ENCODE results near the gene KNCN. TPM values are rescaled to one million over a fixed set of nuclear protein-coding genes. Genes with fewer than 3 reads are reported as not detected.

KNCN gene
- total RNA-seq, 1 experiment from 2014 or later = not detected

DNA sequence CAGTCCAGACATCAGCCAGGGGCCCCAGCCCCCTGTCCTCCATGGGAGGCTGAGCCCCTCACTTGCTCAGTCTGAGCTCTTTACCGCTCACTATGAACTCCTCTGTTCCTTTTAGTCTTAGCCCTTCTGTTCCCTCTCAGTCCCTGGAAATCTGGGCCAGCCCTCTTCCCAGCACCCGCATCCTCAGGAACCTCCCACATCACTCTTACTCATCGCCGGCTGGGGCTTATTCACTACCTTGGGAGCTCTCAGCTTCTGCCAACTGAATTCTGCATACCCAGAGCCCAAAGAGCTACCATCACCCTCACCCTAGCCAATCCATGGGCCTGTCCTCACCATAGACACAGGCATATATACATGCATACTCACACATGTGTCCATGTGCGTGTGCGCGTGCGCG, 11.5 kb downstream of the KNCN start:
- no peak overlapping the region for H3K27ac ChIP-seq (ENCODE audit: insufficient read length, low read depth, low read length)
- H3K9ac ChIP-seq (ENCODE audit: extremely low read depth, insufficient read length, low read length) = no peak overlapping the region
- Mint-ChIP-seq H3K27ac (no peak overlapping the region), H3K9me3 (peaks cover 0 to 2% of the 10 kb centered on the region in 2 experiments; a peak in 2 of 5 replicates), H3K36me3 (ENCODE audit: insufficient read depth in 1 of 3, low read depth in 3 of 3) (no peaks in the 10 kb centered on the region; a peak in 1 of 7 replicates), H3K27me3 (ENCODE audit: low read depth) (peaks cover 99% of the 10 kb centered on the region), H3K4me1 (peaks cover 22 to 30% of the 10 kb centered on the region in 2 experiments), H3K4me3 (no peak overlapping the region)
- H4K8ac ChIP-seq (replicated peaks; ENCODE audit: insufficient read length, low read depth, low read length) = no peak overlapping the region
- no peak overlapping the region for H4K5ac ChIP-seq (ENCODE audit: insufficient read length, low read depth, low read length)
- H2BK20ac ChIP-seq (ENCODE audit: low read depth, low read length, poor library complexity, severe bottlenecking) = no peak overlapping the region
- no peaks in the 10 kb centered on the region for H3K79me1 ChIP-seq (ENCODE audit: insufficient read depth, low read depth, low read length, poor library complexity, severe bottlenecking)
- no peak overlapping the region for H2BK120ac ChIP-seq (ENCODE audit: low read depth, low read length, poor library complexity, severe bottlenecking)
- no peak overlapping the region for H3K14ac ChIP-seq (ENCODE audit: insufficient read depth, low read length)
- H2BK15ac ChIP-seq (ENCODE audit: low read depth, low read length) = no peak overlapping the region
- no peaks in the 10 kb centered on the region for H3K9me3 ChIP-seq (ENCODE audit: control insufficient read depth, low read depth, low read length)
- no CpG with 5 or more reads among the region's 9 CpGs for WGBS (ENCODE audit: extremely low coverage, insufficient read length, low lambda C conversion rate)
- H4K91ac ChIP-seq (ENCODE audit: insufficient read length, low read depth, low read length) = no peak overlapping the region
- H2BK5ac ChIP-seq (ENCODE audit: insufficient read length, low read length) = no peak overlapping the region
- H3K56ac ChIP-seq (ENCODE audit: insufficient read length, low read depth, low read length) = no peak overlapping the region
- no peaks in the 10 kb centered on the region for H4K20me1 ChIP-seq (ENCODE audit: control insufficient read depth, insufficient read depth, insufficient read length)
- no peaks in the 10 kb centered on the region for H3K4me1 ChIP-seq (ENCODE audit: insufficient read depth, low read length)
- no peaks in the 10 kb centered on the region for H3K79me2 ChIP-seq (ENCODE audit: insufficient read depth, low read length)
- H3K27me3 ChIP-seq (ENCODE audit: insufficient read depth, low read length) = peaks cover 25% of the 10 kb centered on the region
- no peak overlapping the region for H3K4ac ChIP-seq (ENCODE audit: low read depth, low read length)
- no peak overlapping the region for H3K23ac ChIP-seq (ENCODE audit: insufficient read length, low read depth, low read length)
- peaks cover 11% of the 10 kb centered on the region for H3K23me2 ChIP-seq (ENCODE audit: insufficient read length, low read depth, low read length, poor library complexity, severe bottlenecking)
- no peak overlapping the region for H3T11ph ChIP-seq (ENCODE audit: low read length)
- no peak overlapping the region for H3K18ac ChIP-seq (ENCODE audit: insufficient read length, low read depth, low read length)
- H3K4me2 ChIP-seq (ENCODE audit: insufficient read depth, insufficient read length, low read length) = no peak overlapping the region
- H2AFZ ChIP-seq (ENCODE audit: low read length) = no peak overlapping the region
- no peak overlapping the region for H2BK12ac ChIP-seq (ENCODE audit: insufficient read length, low read depth, low read length)
- TF ChIP-seq, protein P1, sequence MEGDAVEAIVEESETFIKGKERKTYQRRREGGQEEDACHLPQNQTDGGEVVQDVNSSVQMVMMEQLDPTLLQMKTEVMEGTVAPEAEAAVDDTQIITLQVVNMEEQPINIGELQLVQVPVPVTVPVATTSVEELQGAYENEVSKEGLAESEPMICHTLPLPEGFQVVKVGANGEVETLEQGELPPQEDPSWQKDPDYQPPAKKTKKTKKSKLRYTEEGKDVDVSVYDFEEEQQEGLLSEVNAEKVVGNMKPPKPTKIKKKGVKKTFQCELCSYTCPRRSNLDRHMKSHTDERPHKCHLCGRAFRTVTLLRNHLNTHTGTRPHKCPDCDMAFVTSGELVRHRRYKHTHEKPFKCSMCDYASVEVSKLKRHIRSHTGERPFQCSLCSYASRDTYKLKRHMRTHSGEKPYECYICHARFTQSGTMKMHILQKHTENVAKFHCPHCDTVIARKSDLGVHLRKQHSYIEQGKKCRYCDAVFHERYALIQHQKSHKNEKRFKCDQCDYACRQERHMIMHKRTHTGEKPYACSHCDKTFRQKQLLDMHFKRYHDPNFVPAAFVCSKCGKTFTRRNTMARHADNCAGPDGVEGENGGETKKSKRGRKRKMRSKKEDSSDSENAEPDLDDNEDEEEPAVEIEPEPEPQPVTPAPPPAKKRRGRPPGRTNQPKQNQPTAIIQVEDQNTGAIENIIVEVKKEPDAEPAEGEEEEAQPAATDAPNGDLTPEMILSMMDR (conservative IDR thresholded peaks at IDR 0.05) = no peak
- no peak overlapping the region for H2AK5ac ChIP-seq (ENCODE audit: insufficient read length, low read length)
- no peak for DNase-seq
